22Rv1 (cell line): ENCODE measurements around the gene TRIO.

Source experiments
- CTCF ChIP-seq: fragments of 450-650 bp; IDR thresholded peaks from 2 replicates; pipeline ENCODE4 v1.5.1; 2017; ENCODE audit warnings: mild to moderate bottlenecking
- ZFX ChIP-seq: fragments of 450-650 bp; IDR thresholded peaks from 2 replicates; pipeline ENCODE4 v1.6.1; 2017; ENCODE audit warnings: antibody characterized with exemption, borderline replicate concordance

GRCh38 chr5:14204011-14204670 lies 61.0 kb downstream of the TRIO start:
- no peak for TF ChIP-seq CTCF
- no peak for TF ChIP-seq ZFX
